ENCODE data around the gene ZNF28. TPM values are rescaled to one million over a fixed set of nuclear protein-coding genes. Genes with fewer than 3 reads are reported as not detected.
A peak's percentile ranks its signal among the peaks of the same experiment; 100 is the strongest.
"Not testable (repeated sequence)": the region's sequence is repeated elsewhere in the genome, so short reads cannot be mapped to it uniquely, and the experiment has no call there.

ZNF28 gene
- total RNA-seq, 1 experiment from 2014 or later: 24.6 TPM

- DNase-seq (ENCODE audit: low read depth): peak; percentile 10
These were observed 42.6 kb downstream of the ZNF28 start for GRCh38 chr19:52778811-52779210.

DNA sequence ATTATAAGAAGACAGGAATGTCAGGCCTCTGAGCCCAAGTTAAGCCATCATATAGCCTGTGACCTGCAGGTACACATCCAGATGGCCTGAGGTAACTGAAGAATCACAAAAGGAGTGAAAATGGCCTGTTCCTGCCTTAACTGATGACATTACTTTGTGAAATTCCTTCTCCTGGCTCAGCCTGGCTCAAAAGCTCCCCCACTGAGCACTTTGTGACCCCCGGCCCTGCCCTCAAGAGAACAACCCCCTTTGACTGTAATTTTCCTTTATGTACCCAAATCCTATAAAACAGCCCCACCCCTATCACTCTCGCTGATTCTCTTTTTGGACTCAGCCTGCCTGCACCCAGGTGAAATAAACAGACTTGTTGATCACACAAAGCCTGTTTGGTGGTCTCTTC lies 65.0 kb downstream of the ZNF28 start:
- DNase-seq (ENCODE audit: low read depth): not testable (repeated sequence)

DNA sequence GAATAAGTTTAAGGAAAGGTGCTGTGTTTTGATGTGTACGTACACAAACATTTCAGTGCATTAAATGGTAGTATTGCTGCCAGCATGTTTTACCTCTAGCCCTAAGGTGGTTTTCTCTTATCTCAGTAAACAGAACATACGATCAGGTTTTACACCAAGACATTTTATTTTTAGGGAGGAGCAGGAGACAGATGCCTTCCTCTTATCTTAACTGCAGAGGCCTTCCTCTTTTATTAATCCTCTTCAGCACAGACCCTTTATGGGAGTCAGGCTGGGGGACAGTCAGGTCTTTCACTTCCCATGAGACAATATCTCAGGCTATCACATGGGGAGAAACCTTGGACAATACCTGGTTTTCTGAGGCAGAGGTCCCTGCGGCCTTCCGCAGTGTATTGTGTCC lies 71.7 kb downstream of the ZNF28 start:
- DNase-seq (ENCODE audit: low read depth): no peak

GRCh38 chr19:52748336-52748950 lies 73.0 kb downstream of the ZNF28 start:
- peak; percentile 15 for DNase-seq (ENCODE audit: low read depth)

Other genes with a start within 250 kb of the ZNF28 start
- 23.8 and 45.5 TPM in 2 replicates for gene ZNF83, start 183.3 kb downstream of the ZNF28 start, total RNA-seq (2014; rRNA removed; shearing (Covaris generic))
- 12.5 and 15.0 TPM in 2 replicates for gene ZNF611, start 86.6 kb downstream of the ZNF28 start, total RNA-seq (2014; rRNA removed; shearing (Covaris generic))
- gene ZNF600, start 34.8 kb downstream of the ZNF28 start, total RNA-seq (2014; rRNA removed; shearing (Covaris generic)): 0.63 and 5.7 TPM in 2 replicates
- gene ZNF468, start 36.0 kb upstream of the ZNF28 start, total RNA-seq (2014; rRNA removed; shearing (Covaris generic)): 22.6 and 24.5 TPM in 2 replicates
- 7.6 and 10.5 TPM in 2 replicates for gene ZNF320, start 76.0 kb upstream of the ZNF28 start, total RNA-seq (2014; rRNA removed; shearing (Covaris generic))
- gene ZNF888, start 101.8 kb upstream of the ZNF28 start, total RNA-seq (2014; rRNA removed; shearing (Covaris generic)): 3.0 TPM in 2 replicates
- gene ZNF816, start 141.2 kb upstream of the ZNF28 start, total RNA-seq (2014; rRNA removed; shearing (Covaris generic)): 6.3 and 15.1 TPM in 2 replicates
- gene ERVV-1, start 192.3 kb upstream of the ZNF28 start, total RNA-seq (2014; rRNA removed; shearing (Covaris generic)): not detected in 2 replicates
- not detected in 2 replicates for gene ERVV-2, start 223.1 kb upstream of the ZNF28 start, total RNA-seq (2014; rRNA removed; shearing (Covaris generic))

All from Daoy (cell line).